CD14-positive monocyte (primary cell): ENCODE data around the gene FBXO34. TPM values are rescaled to one million over a fixed set of nuclear protein-coding genes. Genes with fewer than 3 reads are reported as not detected.
A peak's percentile ranks its signal among the peaks of the same experiment; 100 is the strongest.

Source experiments
- DNase-seq, 3 donors: peaks; one replicate each; pipeline ENCODE4 v3.0.0-alpha.2; 2011 to 2022
- H2AFZ ChIP-seq: 2 replicates; pipeline ENCODE4 v1.6.0; 2012; ENCODE audit warnings: mild to moderate bottlenecking, low read depth, low read length, inconsistent platforms; ENCODE audit not compliant: insufficient read depth, poor library complexity, severe bottlenecking
- H3K27ac ChIP-seq, 2 donors: 1 replicate in 1 of 2; 2 replicates in 1 of 2; pipeline ENCODE4 v1.5.1; 2012 to 2013; ENCODE audit warnings: low read length in 2 of 2, control low read depth in 1 of 2, inconsistent platforms in 1 of 2, low read depth in 1 of 2, mild to moderate bottlenecking in 1 of 2
- H3K27me3 ChIP-seq, 2 donors: one replicate each; pipeline versions ENCODE4 v1.6.0 to v1.6.1; 2011 to 2013; ENCODE audit warnings: low read length in 2 of 2; ENCODE audit not compliant: control insufficient read depth in 2 of 2, insufficient read depth in 2 of 2
- H3K36me3 ChIP-seq, 2 donors: replicated peaks in 1 of 2; 1 replicate in 1 of 2; 2 replicates in 1 of 2; pipeline versions ENCODE4 v1.5.1 to v1.6.1; 2012 to 2013; ENCODE audit warnings: low read length in 2 of 2, control low read depth in 1 of 2, inconsistent platforms in 1 of 2, mild to moderate bottlenecking in 1 of 2; ENCODE audit not compliant: insufficient read depth in 2 of 2, control insufficient read depth in 1 of 2
- H3K4me1 ChIP-seq, 2 donors: 1 replicate in 1 of 2; 2 replicates in 1 of 2; pipeline versions ENCODE4 v1.5.1 to v1.6.1; 2012 to 2013; ENCODE audit warnings: low read length in 2 of 2, control low read depth in 1 of 2, inconsistent platforms in 1 of 2, mild to moderate bottlenecking in 1 of 2, moderate library complexity in 1 of 2; ENCODE audit not compliant: insufficient read depth in 2 of 2, control insufficient read depth in 1 of 2
- H3K4me2 ChIP-seq: replicated peaks from 2 replicates; pipeline ENCODE3; 2012; ENCODE audit warnings: low read length, moderate library complexity, mild to moderate bottlenecking; ENCODE audit not compliant: poor library complexity, severe bottlenecking; ENCODE audit errors: extremely low read depth
- H3K4me3 ChIP-seq, 3 experiments: fragments of 200-600 bp in 1 of 3; sonication (generic) in 1 of 3; replicated peaks in 1 of 3; 1 replicate in 2 of 3; 2 replicates in 1 of 3; pipeline ENCODE4 v1.5.1; 2011 to 2013; ENCODE audit warnings: low read length in 3 of 3, mild to moderate bottlenecking in 3 of 3, control low read depth in 2 of 3, low read depth in 2 of 3, inconsistent platforms in 1 of 3, moderate library complexity in 1 of 3
- H3K79me2 ChIP-seq: 2 replicates; pipeline ENCODE4 v1.6.0; 2012; ENCODE audit warnings: mild to moderate bottlenecking, control low read depth, inconsistent platforms, low read length, moderate library complexity; ENCODE audit not compliant: insufficient read depth
- H3K9ac ChIP-seq: 2 replicates; pipeline ENCODE4 v1.6.0; 2017; ENCODE audit warnings: low read length, mild to moderate bottlenecking; ENCODE audit not compliant: insufficient read depth, poor library complexity, severe bottlenecking
- H3K9me3 ChIP-seq, 2 donors: replicated peaks in 1 of 2; 1 replicate in 1 of 2; 2 replicates in 1 of 2; pipeline versions ENCODE4 v1.5.1 to v1.6.1; 2012 to 2013; ENCODE audit warnings: low read length in 2 of 2, control low read depth in 1 of 2; ENCODE audit not compliant: control insufficient read depth in 1 of 2, insufficient read depth in 1 of 2
- H4K20me1 ChIP-seq: 2 replicates; pipeline ENCODE4 v1.6.0; 2012; ENCODE audit warnings: mild to moderate bottlenecking, low read length, control low read depth, moderate library complexity; ENCODE audit not compliant: insufficient read depth
- H3K27ac Mint-ChIP-seq, 7 donors: one replicate each; pipeline ENCODE4 v1.8.0; 2020; ENCODE audit warnings: mild to moderate bottlenecking in 7 of 7, mixed read lengths in 7 of 7, moderate library complexity in 6 of 7, inconsistent platforms in 2 of 7
- H3K27me3 Mint-ChIP-seq, 3 donors: one replicate each; pipeline ENCODE4 v1.8.0; 2021 to 2022; ENCODE audit warnings: low read depth in 3 of 3, mild to moderate bottlenecking in 3 of 3, mixed read lengths in 3 of 3, moderate library complexity in 3 of 3, inconsistent platforms in 1 of 3
- H3K36me3 Mint-ChIP-seq, 2 donors: one replicate each; pipeline ENCODE4 v1.8.0; 2020; ENCODE audit warnings: mixed read lengths in 2 of 2, inconsistent platforms in 1 of 2, mild to moderate bottlenecking in 1 of 2
- H3K4me1 Mint-ChIP-seq: one replicate; pipeline ENCODE4 v1.8.0; 2020; ENCODE audit warnings: mild to moderate bottlenecking, mixed read lengths
- H3K4me3 Mint-ChIP-seq, 2 donors: one replicate each; pipeline ENCODE4 v1.8.0; 2020; ENCODE audit warnings: mild to moderate bottlenecking in 2 of 2, mixed read lengths in 2 of 2, moderate library complexity in 1 of 2
- H3K9me3 Mint-ChIP-seq, 7 donors: one replicate each; pipeline ENCODE4 v1.8.0; 2020 to 2022; ENCODE audit warnings: mixed read lengths in 7 of 7, mild to moderate bottlenecking in 6 of 7, moderate library complexity in 6 of 7, inconsistent platforms in 2 of 7
- CTCF ChIP-seq: fragments of 200-600 bp; IDR thresholded peaks from one replicate; pipeline ENCODE4 v1.8.0; 2022; ENCODE audit warnings: antibody characterized with exemption, mild to moderate bottlenecking
- WGBS: methylation state at CpG from one replicate; pipeline ENCODE4 v1.1.5; 2013; ENCODE audit warnings: missing lambda C conversion rate; ENCODE audit not compliant: insufficient coverage; 5-methylcytosine and 5-hydroxymethylcytosine counted together
- intact Hi-C, 2 donors: fragments of 100-400 bp; cut with micrococcal nuclease; formaldehyde crosslinking; loops; one replicate each; pipeline versions ENCODE4 v1.15.0 to v1.15.1; 2023
- polyA plus RNA-seq, 3 donors: library from polyadenylated mRNA; depleted of rRNA in 1 of 3; unstranded in 2 of 3; stranded (reverse) in 1 of 3; fragments of 300-500 nt in 2 of 3; fragments of >200 nt in 1 of 3; fragmentation: Illumina TruSeq in 2 of 3; gene quantifications; 1 replicate in 2 of 3; 2 replicates in 1 of 3; pipeline ENCODE4 v1.2.3, GENCODE V29; 2012 to 2021

The FBXO34 gene
- polyA plus RNA-seq, 3 donors, result 10.3 to 18.1 (median 17.3) TPM

DNA sequence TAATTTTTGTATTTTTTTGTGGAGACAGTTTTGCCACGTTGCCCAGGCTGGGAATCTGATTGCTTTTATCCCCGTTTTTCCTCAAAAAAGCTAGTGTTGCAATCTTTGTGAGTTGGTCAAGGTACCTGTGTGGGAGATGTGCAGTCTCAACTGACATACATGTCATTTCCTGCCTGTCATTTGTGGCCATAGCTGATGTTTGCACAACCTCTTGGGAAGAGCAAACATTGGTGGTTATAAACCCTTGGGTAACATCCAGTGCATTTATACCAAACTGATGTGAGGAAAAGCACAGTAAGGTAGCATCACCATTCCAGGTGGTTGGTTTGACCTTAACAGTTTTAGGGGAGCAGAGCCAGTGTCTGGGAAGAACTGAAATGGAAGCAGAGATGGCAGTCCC, 85.7 kb downstream of the FBXO34 start:
- H4K20me1 ChIP-seq, result no peaks in the 10 kb centered on the region
- peaks cover 9 to 41% of the 10 kb centered on the region in 2 donors for H3K36me3 ChIP-seq
- H3K4me2 ChIP-seq, result no peak overlapping the region
- H3K9ac ChIP-seq, result no peak overlapping the region
- H3K27me3 ChIP-seq, result no peaks in the 10 kb centered on the region
- no peaks in the 10 kb centered on the region for H3K9me3 ChIP-seq
- H3K4me3 Mint-ChIP-seq, result no peak overlapping the region
- intact Hi-C loops, result loop anchor here in 1 of 2 donors (10.0 kb wide), 1 partner anchor 112 kb away; no protein-coding TSS in a partner anchor
- TF ChIP-seq CTCF, result no peak
- H3K36me3 Mint-ChIP-seq, result peaks cover 9 to 26% of the 10 kb centered on the region in 2 donors
- WGBS, result 25% methylated on average over 1 of the region's 2 CpGs
- peak overlapping the region in 2 of 7 donors; percentile 4 to 19 for H3K27ac Mint-ChIP-seq
- no peaks in the 10 kb centered on the region for H3K4me1 Mint-ChIP-seq
- peak overlapping the region in 1 of 2 donors; percentile 5 for H3K27ac ChIP-seq
- no peak for DNase-seq
- no peak overlapping the region for H3K4me3 ChIP-seq
- no peaks in the 10 kb centered on the region for H3K4me1 ChIP-seq
- peaks cover 0 to 2% (median 0%) of the 10 kb centered on the region in 3 donors for H3K27me3 Mint-ChIP-seq
- no peak overlapping the region for H2AFZ ChIP-seq
- peaks cover 0 to 2% (median 0%) of the 10 kb centered on the region in 7 donors for H3K9me3 Mint-ChIP-seq
- no peaks in the 10 kb centered on the region for H3K79me2 ChIP-seq

- H3K9ac ChIP-seq, result no peak overlapping the region
- no peak overlapping the region for H3K4me3 ChIP-seq
- Mint-ChIP-seq H3K4me3 (no peak overlapping the region), H3K36me3 (peaks cover 4 to 22% of the 10 kb centered on the region in 2 donors), H3K9me3 (peaks cover 0 to 2% (median 0%) of the 10 kb centered on the region in 7 donors), H3K27ac (no peak overlapping the region), H3K4me1 (no peaks in the 10 kb centered on the region), H3K27me3 (peaks cover 0 to 2% (median 0%) of the 10 kb centered on the region in 3 donors)
- peaks cover 0 to 23% of the 10 kb centered on the region in 2 donors for H3K36me3 ChIP-seq
- H3K4me2 ChIP-seq, result no peak overlapping the region
- H4K20me1 ChIP-seq, result no peaks in the 10 kb centered on the region
- H3K27ac ChIP-seq, result no peak overlapping the region
- H3K27me3 ChIP-seq, result no peaks in the 10 kb centered on the region
- no peak for TF ChIP-seq CTCF
- no peak for DNase-seq
- H3K4me1 ChIP-seq, result no peaks in the 10 kb centered on the region
- no peaks in the 10 kb centered on the region for H3K9me3 ChIP-seq
- intact Hi-C loops, result loop anchor here in 1 of 2 donors (10.0 kb wide), 1 partner anchor 115 kb away; no protein-coding TSS in a partner anchor
- H3K79me2 ChIP-seq, result no peaks in the 10 kb centered on the region
- no CpG with 5 or more reads among the region's 4 CpGs for WGBS
- H2AFZ ChIP-seq, result no peak overlapping the region
Measured at GRCh38 chr14:55359307-55359706, 88.1 kb downstream of the FBXO34 start.
